HepG2 (cell line): ENCODE measurements around the gene KCTD15. TPM values are rescaled to one million over a fixed set of nuclear protein-coding genes. Genes with fewer than 3 reads are reported as not detected.

Experiments used
- ATAC-seq: fragments of 200-7000 bp; cut with Tn5 transposase; 3 replicates; pipeline ENCODE4 v1.9.1; 2020; ENCODE audit warnings: mild to moderate bottlenecking, moderate library complexity
- BruUV-seq: library from RNA; stranded (reverse); fragments of 400-500 nt; replicated peaks from 2 replicates; lab custom pipeline; 2021; lab: Mats Ljungman, UMichigan
- CTCF ChIA-PET: fragments of 300-600 bp; formaldehyde crosslinking; extraction: SDS; loops from one replicate; lab custom pipeline; 2021; ENCODE audit warnings: low total read pairs, inconsistent platforms, low intra/inter-chr PET ratio; lab: Yijun Ruan, JAX
- POLR2A ChIA-PET: fragments of 350-600 bp; sonication (Branson Sonifier 250); formaldehyde crosslinking; loops from one replicate; lab custom pipeline; 2020; ENCODE audit warnings: antibody characterized with exemption, inconsistent platforms; lab: Yijun Ruan, JAX
- DNase-seq: peaks from one replicate; pipeline ENCODE4 v3.0.0-alpha.2; 2015; ENCODE audit warnings: low spot score
- FAIRE-seq: peaks from 3 replicates; lab custom pipeline; 2011; peaks lifted over from hg19 to GRCh38; lab: Jason Lieb, UNC
- H2AFZ ChIP-seq: one replicate; pipeline ENCODE4 v1.6.1; 2011; ENCODE audit warnings: low read length, inconsistent platforms
- H3K27ac ChIP-seq: fragments of 300-600 bp; 3 replicates; pipeline ENCODE4 v1.8.0; 2011; ENCODE audit warnings: mixed run types, mild to moderate bottlenecking, mixed read lengths, low read length, inconsistent platforms; ENCODE audit not compliant: insufficient read depth; ENCODE audit errors: extremely low read length
- H3K27me3 ChIP-seq, 2 experiments: fragments of 200-600 bp in 1 of 2; 2 replicates in 1 of 2; 3 replicates in 1 of 2; pipeline versions ENCODE4 v1.6.0 to v1.8.0; 2011; ENCODE audit warnings: low read length in 2 of 2, mild to moderate bottlenecking in 2 of 2, moderate library complexity in 2 of 2, inconsistent platforms in 1 of 2; ENCODE audit not compliant: insufficient read depth in 2 of 2, control insufficient read depth in 1 of 2
- H3K36me3 ChIP-seq, 2 experiments: fragments of 200-600 bp in 1 of 2; replicated peaks in 1 of 2; 2 replicates in 1 of 2; 3 replicates in 1 of 2; pipeline versions ENCODE4 v1.5.1 to v1.8.0; 2011; ENCODE audit warnings: low read length in 2 of 2, inconsistent platforms in 1 of 2; ENCODE audit not compliant: insufficient read depth in 2 of 2, control insufficient read depth in 1 of 2
- H3K4me1 ChIP-seq: 2 replicates; pipeline ENCODE4 v1.5.1; 2012; ENCODE audit warnings: low read length, inconsistent platforms; ENCODE audit not compliant: insufficient read depth
- H3K4me2 ChIP-seq: 2 replicates; pipeline ENCODE4 v1.6.0; 2011; ENCODE audit warnings: low read depth, low read length, inconsistent platforms
- H3K4me3 ChIP-seq, 3 experiments: fragments of 200-600 bp in 1 of 3; sonication (generic), shearing (Covaris generic) in 1 of 3; replicated peaks in 1 of 3; 2 replicates each; pipeline ENCODE4 v1.5.1; 2011 to 2016; ENCODE audit warnings: low read length in 3 of 3, inconsistent platforms in 2 of 3, low read depth in 2 of 3, mild to moderate bottlenecking in 2 of 3, control low read depth in 1 of 3, mixed read lengths in 1 of 3; ENCODE audit not compliant: insufficient read depth in 1 of 3
- H3K79me2 ChIP-seq: one replicate; pipeline ENCODE4 v1.6.1; 2011; ENCODE audit warnings: low read length, inconsistent platforms; ENCODE audit not compliant: insufficient read depth
- H3K9ac ChIP-seq: 2 replicates; pipeline ENCODE4 v1.6.0; 2011; ENCODE audit warnings: mild to moderate bottlenecking, low read depth, low read length, inconsistent platforms; ENCODE audit not compliant: insufficient read depth
- H3K9me3 ChIP-seq: 2 replicates; pipeline ENCODE4 v1.5.1; 2012; ENCODE audit warnings: mild to moderate bottlenecking, low read length
- H4K20me1 ChIP-seq: 2 replicates; pipeline ENCODE4 v1.6.0; 2011; ENCODE audit warnings: inconsistent platforms, mild to moderate bottlenecking, low read length, moderate library complexity; ENCODE audit not compliant: insufficient read depth
- CBX2 ChIP-seq, 2 experiments: fragments of 200-600 bp in 1 of 2; sonication (generic); formaldehyde crosslinking in 1 of 2; IDR thresholded peaks; 2 replicates each; pipeline versions ENCODE4 v1.7.0 to v1.8.1; 2018 to 2022; ENCODE audit warnings: low read depth in 2 of 2, low read length in 1 of 2, mild to moderate bottlenecking in 1 of 2, missing genetic modification reagents in 1 of 2
- HCFC1 ChIP-seq: fragments of 150-350 bp; IDR thresholded peaks from 2 replicates; pipeline ENCODE4 v1.6.1; 2014; ENCODE audit warnings: low read depth, low read length
- HDAC2 ChIP-seq: sonication (generic); formaldehyde crosslinking; IDR thresholded peaks from 2 replicates; pipeline ENCODE4 v1.4.0; 2020; ENCODE audit warnings: missing genetic modification reagents
- MAFK ChIP-seq, 2 experiments: IDR thresholded peaks in 1 of 2; conservative IDR thresholded peaks in 1 of 2; 2 replicates each; pipeline ENCODE4 v1.6.1; 2011; ENCODE audit warnings: improper control_type of control experiment in 2 of 2, low read length in 2 of 2
- POGZ ChIP-seq: sonication (generic); formaldehyde crosslinking; IDR thresholded peaks from 2 replicates; pipeline ENCODE4 v1.4.0; 2020; ENCODE audit warnings: mild to moderate bottlenecking, missing genetic modification reagents
- RORA ChIP-seq: sonication (generic); formaldehyde crosslinking; IDR thresholded peaks from 2 replicates; pipeline ENCODE4 v1.5.0; 2020; ENCODE audit warnings: mild to moderate bottlenecking, missing genetic modification reagents, moderate library complexity
- SIN3B ChIP-seq: fragments of 150-350 bp; IDR thresholded peaks from 2 replicates; pipeline ENCODE4 v1.6.1; 2014; ENCODE audit warnings: low read length
- ZBTB38 ChIP-seq: sonication (generic); formaldehyde crosslinking; IDR thresholded peaks from 2 replicates; pipeline ENCODE4 v1.5.1; 2020; ENCODE audit warnings: mild to moderate bottlenecking, missing genetic modification reagents
- ZIK1 ChIP-seq: sonication (generic); formaldehyde crosslinking; IDR thresholded peaks from 2 replicates; pipeline ENCODE4 v1.5.0; 2020; ENCODE audit warnings: mild to moderate bottlenecking, low read depth, missing genetic modification reagents, borderline replicate concordance
- ZNF235 ChIP-seq: sonication (generic); formaldehyde crosslinking; IDR thresholded peaks from 2 replicates; pipeline ENCODE4 v1.8.1; 2023; ENCODE audit warnings: mild to moderate bottlenecking, missing genetic modification reagents, borderline replicate concordance
- ZNF430 ChIP-seq: sonication (generic); formaldehyde crosslinking; IDR thresholded peaks from 2 replicates; pipeline ENCODE4 v1.9.0; 2021; ENCODE audit warnings: mild to moderate bottlenecking, missing genetic modification reagents
- ZNF605 ChIP-seq: sonication (generic); formaldehyde crosslinking; IDR thresholded peaks from 2 replicates; pipeline ENCODE4 v1.8.0; 2022; ENCODE audit warnings: mild to moderate bottlenecking, missing genetic modification reagents
- ZSCAN22 ChIP-seq: sonication (generic); formaldehyde crosslinking; IDR thresholded peaks from 2 replicates; pipeline ENCODE4 v1.4.0; 2020; ENCODE audit warnings: mild to moderate bottlenecking, missing genetic modification reagents
- ZSCAN30 ChIP-seq: sonication (generic); formaldehyde crosslinking; IDR thresholded peaks from 2 replicates; pipeline ENCODE4 v1.5.0; 2020; ENCODE audit warnings: mild to moderate bottlenecking, missing genetic modification reagents
- WGBS: methylation state at CpG from one replicate; pipeline ENCODE4 v1.1.6; 2017; ENCODE audit warnings: low lambda C conversion rate; 5-methylcytosine and 5-hydroxymethylcytosine counted together
- in situ Hi-C: cut with HindIII; loops from 2 replicates; pipeline ENCODE4 v1.10.0; 2017; ENCODE audit warnings: low pct_unique_long_range_greater_than_20kb; ENCODE audit not compliant: extremely low pct_ligation_motif_present
- intact Hi-C: fragments of 100-400 bp; cut with micrococcal nuclease; formaldehyde crosslinking; loops from one replicate; pipeline ENCODE4 v1.10.0; 2022; ENCODE audit not compliant: unreplicated experiment
- polyA plus RNA-seq, 8 experiments: library from polyadenylated mRNA; depleted of rRNA in 3 of 8; stranded (reverse) in 7 of 8; unstranded in 1 of 8; fragments of >200 nt; fragmentation: Illumina TruSeq in 4 of 8; extraction: Trizol in 4 of 8; gene quantifications; 2 replicates each; pipeline versions ENCODE4 v1.2.1 to v1.2.3, GENCODE V29; 2011 to 2016; ENCODE audit warnings: low read depth in 4 of 8, missing spikeins in 1 of 8, mixed read lengths in 1 of 8; ENCODE audit not compliant: insufficient read depth in 1 of 8
- total RNA-seq, 5 experiments: library from RNA; depleted of rRNA; stranded (reverse); fragments of >200 nt; fragmentation: Illumina TruSeq; extraction: Trizol; gene quantifications; 2 replicates each; pipeline ENCODE4 v1.2.3, GENCODE V29; 2016; ENCODE audit warnings: low read depth in 1 of 5
- TF ChIP-seq, protein P1 (sequence below): sonication (generic); formaldehyde crosslinking; IDR thresholded peaks from 2 replicates; pipeline ENCODE4 v1.4.0; 2020; ENCODE audit warnings: mild to moderate bottlenecking, missing genetic modification reagents, borderline replicate concordance
- TF ChIP-seq, protein P2 (sequence below): IDR thresholded peaks from 2 replicates; pipeline ENCODE4 v1.6.1; 2016
- TF ChIP-seq, protein P3 (sequence below): sonication (generic); formaldehyde crosslinking; IDR thresholded peaks from 2 replicates; pipeline ENCODE4 v1.5.1; 2020; ENCODE audit warnings: mild to moderate bottlenecking, missing genetic modification reagents, moderate library complexity

KCTD15 gene
- total and polyA plus RNA-seq, 2 of the 13 experiments (the other 11 are each of a cell fraction or from before 2014, with no cell fraction given) = 13.2 to 16.7 TPM

DNA sequence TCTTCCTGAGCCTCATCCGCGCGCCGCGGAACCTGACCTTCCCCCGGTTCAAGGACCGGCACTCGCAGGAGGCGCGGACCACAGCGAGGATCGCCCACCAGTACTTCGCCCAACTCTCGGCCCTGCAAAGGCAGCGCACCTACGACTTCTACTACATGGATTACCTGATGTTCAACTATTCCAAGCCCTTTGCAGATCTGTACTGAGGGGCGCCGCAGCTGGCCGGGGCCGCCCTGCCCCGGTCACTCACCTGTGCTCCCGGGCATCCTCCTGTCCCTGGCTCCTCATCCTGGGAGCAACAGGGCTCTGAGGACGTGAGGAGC is 23.9 kb upstream of the KCTD15 start:
- no peaks in the 10 kb centered on the region for H3K4me1 ChIP-seq
- no CpG with 5 or more reads among the region's 23 CpGs for WGBS
- no peak overlapping the region for H2AFZ ChIP-seq
- H3K4me3 ChIP-seq = no peak overlapping the region
- H3K27me3 ChIP-seq = peaks cover 1 to 10% of the 10 kb centered on the region in 2 experiments; a peak in 2 of 5 replicates
- H4K20me1 ChIP-seq = peaks cover 7% of the 10 kb centered on the region; the same call in 1 of the 2 replicates
- no peak overlapping the region for H3K27ac ChIP-seq
- no peaks in the 10 kb centered on the region for H3K79me2 ChIP-seq
- ChIA-PET POLR2A (no interaction called here), CTCF (no interaction called here)
- intact Hi-C loops (no loop called here), in situ Hi-C loops (loop anchor here (5.0 kb wide), 3 partner anchors 51 to 536 kb away; no protein-coding TSS in a partner anchor)
- no peaks in the 10 kb centered on the region for H3K9me3 ChIP-seq
- no peak overlapping the region for H3K9ac ChIP-seq
- ATAC-seq = no peak
- no TSS peak for BruUV-seq
- FAIRE-seq = no peak
- no peak for DNase-seq
- no peaks in the 10 kb centered on the region for H3K36me3 ChIP-seq
- TF ChIP-seq HCFC1 (no peak), ZBTB38 (CRISPR knock-in tag) (no peak), ZSCAN30 (CRISPR knock-in tag) (no peak), SIN3B (no peak), HDAC2 (CRISPR knock-in tag) (no peak), RORA (no peak), MAFK (conservative IDR thresholded peaks at IDR 0.05 in 1 of 2, IDR thresholded peaks at IDR 0.05 in 1 of 2; ENCODE audit: low read length in 2 of 2) (no peak), ZNF430 (CRISPR knock-in tag) (no peak), CBX2 (IDR thresholded peaks at IDR 0.05; ENCODE audit: low read depth, low read length) (no peak), CBX2 (CRISPR knock-in tag; IDR thresholded peaks at IDR 0.05; ENCODE audit: low read depth) (no peak), ZNF605 (CRISPR knock-in tag) (no peak), ZIK1 (CRISPR knock-in tag) (no peak), ZSCAN22 (no peak), ZNF235 (CRISPR knock-in tag) (no peak), POGZ (no peak)
- TF ChIP-seq, protein P1, sequence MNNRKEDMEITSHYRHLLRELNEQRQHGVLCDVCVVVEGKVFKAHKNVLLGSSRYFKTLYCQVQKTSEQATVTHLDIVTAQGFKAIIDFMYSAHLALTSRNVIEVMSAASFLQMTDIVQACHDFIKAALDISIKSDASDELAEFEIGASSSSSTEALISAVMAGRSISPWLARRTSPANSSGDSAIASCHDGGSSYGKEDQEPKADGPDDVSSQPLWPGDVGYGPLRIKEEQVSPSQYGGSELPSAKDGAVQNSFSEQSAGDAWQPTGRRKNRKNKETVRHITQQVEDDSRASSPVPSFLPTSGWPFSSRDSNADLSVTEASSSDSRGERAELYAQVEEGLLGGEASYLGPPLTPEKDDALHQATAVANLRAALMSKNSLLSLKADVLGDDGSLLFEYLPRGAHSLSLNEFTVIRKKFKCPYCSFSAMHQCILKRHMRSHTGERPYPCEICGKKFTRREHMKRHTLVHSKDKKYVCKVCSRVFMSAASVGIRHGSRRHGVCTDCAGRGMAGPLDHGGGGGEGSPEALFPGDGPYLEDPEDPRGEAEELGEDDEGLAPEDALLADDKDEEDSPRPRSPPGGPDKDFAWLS (CRISPR knock-in tag) = no peak
- TF ChIP-seq, protein P2, sequence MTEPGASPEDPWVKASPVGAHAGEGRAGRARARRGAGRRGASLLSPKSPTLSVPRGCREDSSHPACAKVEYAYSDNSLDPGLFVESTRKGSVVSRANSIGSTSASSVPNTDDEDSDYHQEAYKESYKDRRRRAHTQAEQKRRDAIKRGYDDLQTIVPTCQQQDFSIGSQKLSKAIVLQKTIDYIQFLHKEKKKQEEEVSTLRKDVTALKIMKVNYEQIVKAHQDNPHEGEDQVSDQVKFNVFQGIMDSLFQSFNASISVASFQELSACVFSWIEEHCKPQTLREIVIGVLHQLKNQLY (CRISPR knock-in tag) = no peak
- TF ChIP-seq, protein P3, sequence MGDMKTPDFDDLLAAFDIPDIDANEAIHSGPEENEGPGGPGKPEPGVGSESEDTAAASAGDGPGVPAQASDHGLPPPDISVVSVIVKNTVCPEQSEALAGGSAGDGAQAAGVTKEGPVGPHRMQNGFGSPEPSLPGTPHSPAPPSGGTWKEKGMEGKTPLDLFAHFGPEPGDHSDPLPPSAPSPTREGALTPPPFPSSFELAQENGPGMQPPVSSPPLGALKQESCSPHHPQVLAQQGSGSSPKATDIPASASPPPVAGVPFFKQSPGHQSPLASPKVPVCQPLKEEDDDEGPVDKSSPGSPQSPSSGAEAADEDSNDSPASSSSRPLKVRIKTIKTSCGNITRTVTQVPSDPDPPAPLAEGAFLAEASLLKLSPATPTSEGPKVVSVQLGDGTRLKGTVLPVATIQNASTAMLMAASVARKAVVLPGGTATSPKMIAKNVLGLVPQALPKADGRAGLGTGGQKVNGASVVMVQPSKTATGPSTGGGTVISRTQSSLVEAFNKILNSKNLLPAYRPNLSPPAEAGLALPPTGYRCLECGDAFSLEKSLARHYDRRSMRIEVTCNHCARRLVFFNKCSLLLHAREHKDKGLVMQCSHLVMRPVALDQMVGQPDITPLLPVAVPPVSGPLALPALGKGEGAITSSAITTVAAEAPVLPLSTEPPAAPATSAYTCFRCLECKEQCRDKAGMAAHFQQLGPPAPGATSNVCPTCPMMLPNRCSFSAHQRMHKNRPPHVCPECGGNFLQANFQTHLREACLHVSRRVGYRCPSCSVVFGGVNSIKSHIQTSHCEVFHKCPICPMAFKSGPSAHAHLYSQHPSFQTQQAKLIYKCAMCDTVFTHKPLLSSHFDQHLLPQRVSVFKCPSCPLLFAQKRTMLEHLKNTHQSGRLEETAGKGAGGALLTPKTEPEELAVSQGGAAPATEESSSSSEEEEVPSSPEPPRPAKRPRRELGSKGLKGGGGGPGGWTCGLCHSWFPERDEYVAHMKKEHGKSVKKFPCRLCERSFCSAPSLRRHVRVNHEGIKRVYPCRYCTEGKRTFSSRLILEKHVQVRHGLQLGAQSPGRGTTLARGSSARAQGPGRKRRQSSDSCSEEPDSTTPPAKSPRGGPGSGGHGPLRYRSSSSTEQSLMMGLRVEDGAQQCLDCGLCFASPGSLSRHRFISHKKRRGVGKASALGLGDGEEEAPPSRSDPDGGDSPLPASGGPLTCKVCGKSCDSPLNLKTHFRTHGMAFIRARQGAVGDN = no peak
- no peak overlapping the region for H3K4me2 ChIP-seq
